OCI-LY7 (cell line): ENCODE measurements around the gene CTNNBL1. TPM values are rescaled to one million over a fixed set of nuclear protein-coding genes. Genes with fewer than 3 reads are reported as not detected.

Experiments
- BruUV-seq: library from RNA; stranded (reverse); fragments of 400-500 nt; replicated peaks from 2 replicates; lab custom pipeline; 2021; lab: Mats Ljungman, UMichigan
- CTCF ChIA-PET: fragments of 300-600 bp; sonication (Branson Sonifier 250); formaldehyde crosslinking; loops from one replicate; lab custom pipeline; 2022; ENCODE audit warnings: antibody characterized with exemption; ENCODE audit not compliant: unreplicated experiment; lab: Charles Lee
- POLR2A ChIA-PET: fragments of 300-600 bp; sonication (Branson Sonifier 250); formaldehyde crosslinking; loops from one replicate; lab custom pipeline; 2022; ENCODE audit warnings: antibody characterized with exemption; lab: Charles Lee
- DNase-seq: peaks from one replicate; pipeline ENCODE4 v3.0.0-alpha.2; 2015; ENCODE audit warnings: low spot score
- H2AFZ ChIP-seq: fragments of 200-600 bp; sonication (generic), shearing (Covaris generic); 2 replicates; pipeline ENCODE4 v1.6.1; 2014; ENCODE audit warnings: mild to moderate bottlenecking, antibody characterized with exemption, low read length, moderate library complexity
- H3K27ac ChIP-seq: fragments of 200-600 bp; sonication (generic); 2 replicates; pipeline ENCODE4 v1.5.1; 2014; ENCODE audit warnings: mixed run types, low read depth, mild to moderate bottlenecking, moderate library complexity, low read length, inconsistent platforms; ENCODE audit not compliant: poor library complexity, severe bottlenecking
- H3K36me3 ChIP-seq: fragments of 200-600 bp; sonication (generic); 2 replicates; pipeline ENCODE4 v1.6.1; 2014; ENCODE audit warnings: mild to moderate bottlenecking, antibody characterized with exemption, low read length, moderate library complexity, mixed read lengths; ENCODE audit not compliant: insufficient read depth
- H3K4me1 ChIP-seq: fragments of 200-600 bp; sonication (generic); 2 replicates; pipeline ENCODE4 v1.5.1; 2014; ENCODE audit warnings: mild to moderate bottlenecking, low read length; ENCODE audit not compliant: insufficient read depth, poor library complexity, severe bottlenecking
- H3K4me2 ChIP-seq: fragments of 200-600 bp; sonication (generic); 2 replicates; pipeline ENCODE4 v1.6.1; 2014; ENCODE audit warnings: mild to moderate bottlenecking, low read length
- H3K4me3 ChIP-seq: fragments of 200-600 bp; sonication (generic); 2 replicates; pipeline ENCODE4 v1.5.1; 2014; ENCODE audit warnings: mild to moderate bottlenecking, low read depth, low read length; ENCODE audit not compliant: poor library complexity, severe bottlenecking
- H3K79me2 ChIP-seq: fragments of 200-600 bp; sonication (generic); 2 replicates; pipeline ENCODE4 v1.6.1; 2016; ENCODE audit warnings: low read depth, mild to moderate bottlenecking, low read length, moderate library complexity, mixed read lengths; ENCODE audit not compliant: insufficient read depth
- H3K9me2 ChIP-seq: fragments of 200-600 bp; sonication (generic); 2 replicates; pipeline ENCODE4 v1.6.1; 2016; ENCODE audit warnings: mild to moderate bottlenecking, low read length, mixed read lengths; ENCODE audit not compliant: insufficient read depth
- H3K9me3 ChIP-seq: fragments of 200-600 bp; sonication (generic); 2 replicates; pipeline ENCODE4 v1.6.1; 2014; ENCODE audit warnings: mild to moderate bottlenecking, mixed run types, low read length, mixed read lengths
- H4K20me1 ChIP-seq: fragments of 200-600 bp; sonication (generic); 2 replicates; pipeline ENCODE4 v1.6.1; 2014; ENCODE audit warnings: mild to moderate bottlenecking, antibody characterized with exemption, low read length, moderate library complexity, mixed read lengths; ENCODE audit not compliant: insufficient read depth
- CTCF ChIP-seq: fragments of 200-600 bp; sonication (generic); conservative IDR thresholded peaks from 2 replicates; pipeline ENCODE4 v1.5.1; 2014; ENCODE audit warnings: mild to moderate bottlenecking, antibody characterized with exemption, low read length, moderate library complexity, mixed read lengths
- EZH2phosphoT487 ChIP-seq: fragments of 200-600 bp; sonication (generic); IDR thresholded peaks from 2 replicates; pipeline ENCODE4 v1.6.1; 2018; ENCODE audit warnings: low read depth, borderline replicate concordance, mild to moderate bottlenecking, mixed run types, antibody characterized with exemption, low read length, moderate library complexity, mixed read lengths
- intact Hi-C: fragments of 100-400 bp; cut with micrococcal nuclease; formaldehyde crosslinking; loops from one replicate; pipeline ENCODE4 v1.10.0; 2022; ENCODE audit not compliant: unreplicated experiment
- total RNA-seq, 2 experiments: library from RNA; depleted of rRNA in 1 of 2; stranded (reverse); fragments of >200 nt in 1 of 2; shearing (Covaris generic) in 1 of 2; gene quantifications; 2 replicates each; pipeline ENCODE4 v1.2.3, GENCODE V29; 2014 to 2022

Gene CTNNBL1
- total RNA-seq, 2 experiments from 2014 or later: 38.0 to 90.0 TPM

- POLR2A ChIA-PET: no interaction called here
- Histone ChIP-seq H3K4me3 (no peak overlapping the region), H3K4me1 (no peaks in the 10 kb centered on the region), H3K9me3 (no peaks in the 10 kb centered on the region), H3K79me2 (no peaks in the 10 kb centered on the region), H4K20me1 (no peaks in the 10 kb centered on the region), H3K36me3 (no peaks in the 10 kb centered on the region), H3K27ac (no peak overlapping the region), H2AFZ (no peak overlapping the region), H3K9me2 (no peaks in the 10 kb centered on the region), H3K4me2 (no peak overlapping the region)
- TF ChIP-seq CTCF (no peak), EZH2phosphoT487 (no peak)
- intact Hi-C loops: loop anchor here (5.0 kb wide), 1 partner anchor 246 kb away; no protein-coding TSS in a partner anchor
- BruUV-seq: no TSS peak
- CTCF ChIA-PET: no interaction called here
- no peak for DNase-seq
Observed at GRCh38 chr20:37898233-37899104, 204.6 kb downstream of the CTNNBL1 start.

- H3K4me1 ChIP-seq: no peaks in the 10 kb centered on the region
- no peak overlapping the region for H3K27ac ChIP-seq
- no peaks in the 10 kb centered on the region for H3K9me2 ChIP-seq
- no peak for DNase-seq
- intact Hi-C loops: loop anchor here (5.0 kb wide), 1 partner anchor 247 kb away; no protein-coding TSS in a partner anchor
- H2AFZ ChIP-seq: no peak overlapping the region
- POLR2A ChIA-PET: no interaction called here
- no peaks in the 10 kb centered on the region for H3K9me3 ChIP-seq
- H3K36me3 ChIP-seq: no peaks in the 10 kb centered on the region
- CTCF ChIA-PET: no interaction called here
- no TSS peak for BruUV-seq
- no peak overlapping the region for H3K4me3 ChIP-seq
- TF ChIP-seq EZH2phosphoT487 (no peak), CTCF (0 out of 2 replicates have a peak, but pooled peaks have one; percentile 12)
- no peaks in the 10 kb centered on the region for H4K20me1 ChIP-seq
- no peak overlapping the region for H3K4me2 ChIP-seq
- H3K79me2 ChIP-seq: no peaks in the 10 kb centered on the region
Observed at GRCh38 chr20:37899105-37900045, 205.5 kb downstream of the CTNNBL1 start.
